K562 (cell line): ENCODE measurements around the gene POMGNT1. TPM values are rescaled to one million over a fixed set of nuclear protein-coding genes. Genes with fewer than 3 reads are reported as not detected.

Experiments
- ARID3B ChIP-seq: fragments of 250-450 bp; sonication (Bioruptor Pico); IDR thresholded peaks from 2 replicates; pipeline ENCODE4 v1.4.0; 2020; ENCODE audit warnings: borderline replicate concordance
- ATF3 ChIP-seq, 2 experiments: fragments of 450-650 bp in 1 of 2; sonication (generic) in 1 of 2; formaldehyde crosslinking in 1 of 2; IDR thresholded peaks in 1 of 2; conservative IDR thresholded peaks in 1 of 2; 2 replicates each; pipeline versions ENCODE4 v1.6.1 to v1.8.1; 2016 to 2023; ENCODE audit warnings: mild to moderate bottlenecking in 2 of 2, moderate library complexity in 2 of 2, inconsistent platforms in 1 of 2, missing genetic modification reagents in 1 of 2
- BCL6 ChIP-seq: fragments of 250-450 bp; sonication (Bioruptor Pico); IDR thresholded peaks from 2 replicates; pipeline ENCODE4 v1.4.0; 2020
- BRF2 ChIP-seq: IDR thresholded peaks from 3 replicates; pipeline ENCODE4 v1.6.1; 2011; ENCODE audit warnings: borderline replicate concordance, mild to moderate bottlenecking; ENCODE audit not compliant: insufficient read length, insufficient read depth
- CREB5 ChIP-seq: fragments of 250-450 bp; sonication (Bioruptor Pico); IDR thresholded peaks from 2 replicates; pipeline ENCODE4 v1.5.0; 2020; ENCODE audit warnings: mild to moderate bottlenecking
- DIDO1 ChIP-seq: fragments of 450-650 bp; IDR thresholded peaks from 2 replicates; pipeline ENCODE4 v1.6.1; 2016; ENCODE audit warnings: low read depth, missing biosample characterization, missing genetic modification characterization
- EGR1 ChIP-seq: fragments of 450-650 bp; conservative IDR thresholded peaks from 2 replicates; pipeline ENCODE4 v1.6.1; 2017; ENCODE audit warnings: mild to moderate bottlenecking
- FOXM1 ChIP-seq, 2 experiments: fragments of 450-650 bp in 1 of 2; sonication (generic) in 1 of 2; formaldehyde crosslinking in 1 of 2; IDR thresholded peaks; 2 replicates each; pipeline versions ENCODE4 v1.6.1 to v1.9.0; 2017 to 2022; ENCODE audit warnings: low read depth in 2 of 2, mild to moderate bottlenecking in 2 of 2, missing genetic modification reagents in 1 of 2, moderate library complexity in 1 of 2
- MCM3 ChIP-seq: fragments of 450-650 bp; IDR thresholded peaks from 2 replicates; pipeline ENCODE4 v1.6.1; 2016
- MIER1 ChIP-seq: fragments of 450-650 bp; IDR thresholded peaks from 2 replicates; pipeline ENCODE4 v1.6.1; 2016; ENCODE audit warnings: antibody characterized with exemption, mild to moderate bottlenecking, low read depth
- RAD51 ChIP-seq: fragments of 450-650 bp; IDR thresholded peaks from 2 replicates; pipeline ENCODE4 v1.7.1; 2016; ENCODE audit warnings: low read depth, mild to moderate bottlenecking, borderline replicate concordance
- SMARCA5 ChIP-seq: fragments of 450-650 bp; IDR thresholded peaks from 2 replicates; pipeline ENCODE4 v1.6.1; 2016
- SUPT5H ChIP-seq: fragments of 450-650 bp; IDR thresholded peaks from 2 replicates; pipeline ENCODE4 v1.6.1; 2016
- TBP ChIP-seq: optimal IDR thresholded peaks from 2 replicates; pipeline ENCODE3; 2011; ENCODE audit warnings: low read depth, low read length, improper control_type of control experiment
- TRIM25 ChIP-seq: fragments of 450-650 bp; IDR thresholded peaks from 2 replicates; pipeline ENCODE4 v1.7.0; 2016; ENCODE audit warnings: borderline replicate concordance
- WHSC1 ChIP-seq: IDR thresholded peaks from one replicate; pipeline ENCODE4 v1.6.1; 2012; ENCODE audit warnings: low read length, control low read depth, inconsistent platforms
- ZBED1 ChIP-seq: IDR thresholded peaks from 2 replicates; pipeline ENCODE4 v1.6.1; 2014
- ZFP91 ChIP-seq: sonication (generic); formaldehyde crosslinking; IDR thresholded peaks from 2 replicates; pipeline ENCODE4 v1.8.0; 2022; ENCODE audit warnings: mild to moderate bottlenecking, missing genetic modification reagents
- ZNF174 ChIP-seq: fragments of 250-450 bp; sonication (Bioruptor Pico); IDR thresholded peaks from 2 replicates; pipeline ENCODE4 v1.4.0; 2020; ENCODE audit warnings: mild to moderate bottlenecking
- ZNF436 ChIP-seq: fragments of 250-450, 450-650 bp; sonication (Bioruptor Pico); formaldehyde crosslinking; IDR thresholded peaks from 2 replicates; pipeline ENCODE4 v1.7.0; 2020; ENCODE audit warnings: mild to moderate bottlenecking
- polyA plus RNA-seq, 8 experiments: library from polyadenylated mRNA; depleted of rRNA in 4 of 8; stranded (reverse) in 5 of 8; unstranded in 3 of 8; fragments of >200 nt; fragmentation: Nextera tagmentation in 2 of 8; fragmentation: Illumina TruSeq in 1 of 8; extraction: Ambion mirVana in 2 of 8; extraction: Trizol in 1 of 8; gene quantifications; 2 replicates each; pipeline versions ENCODE4 v1.2.1 to v1.2.3, GENCODE V29; 2011 to 2014; ENCODE audit warnings: inconsistent platforms in 1 of 8, missing spikeins in 1 of 8
- total RNA-seq, 7 experiments: library from RNA; depleted of rRNA in 6 of 7; stranded (reverse); fragments of >200 nt in 6 of 7; fragmentation: Illumina TruSeq in 2 of 7; extraction: Trizol in 2 of 7; gene quantifications; 2 replicates each; pipeline versions ENCODE4 v1.2.1 to v1.2.3, GENCODE V29; 2011 to 2021; ENCODE audit warnings: low replicate concordance in 1 of 7

POMGNT1 gene
- total and polyA plus RNA-seq, 9 of the 15 experiments (the other 6 are each of a cell fraction or from before 2014, with no cell fraction given) = 14.1 to 58.9 (median 37.8) TPM

- TF ChIP-seq ATF3 (IDR thresholded peaks at IDR 0.05) (no peak), ATF3 (CRISPR knock-in tag; conservative IDR thresholded peaks at IDR 0.05) (no peak), RAD51 (peak; percentile 47), CREB5 (CRISPR knock-in tag) (no peak), BRF2 (no peak), TRIM25 (no peak), BCL6 (CRISPR knock-in tag) (no peak), DIDO1 (tag) (peak; percentile 83; the same call in 1 of the 2 replicates), SMARCA5 (no peak), ZNF436 (CRISPR knock-in tag) (no peak), EGR1 (peak; percentile 81), SUPT5H (peak; percentile 94), ZBED1 (no peak), WHSC1 (no peak), MIER1 (peak; percentile 48; the same call in 1 of the 2 replicates), ARID3B (CRISPR knock-in tag) (no peak), TBP (peak; percentile 94), FOXM1 (IDR thresholded peaks at IDR 0.05; ENCODE audit: low read depth) (peak; percentile 71), FOXM1 (CRISPR knock-in tag; IDR thresholded peaks at IDR 0.05; ENCODE audit: low read depth) (peak; percentile 83), MCM3 (no peak), ZFP91 (CRISPR knock-in tag) (no peak), ZNF174 (no peak)
Measured at GRCh38 chr1:46247436-46248121, 49.3 kb upstream of the POMGNT1 start, which contains the start of gene RAD54L (continued).
